IMR-90 (cell line): ENCODE results near the gene SLC6A7. TPM values are rescaled to one million over a fixed set of nuclear protein-coding genes. Genes with fewer than 3 reads are reported as not detected.
A peak's percentile ranks its signal among the peaks of the same experiment; 100 is the strongest.

Source experiments
- ATAC-seq: fragments of 200-7000 bp; cut with Tn5 transposase; 2 replicates; pipeline ENCODE4 v1.9.1; 2020; ENCODE audit warnings: low read depth, mild to moderate bottlenecking, moderate library complexity
- BruUV-seq: library from RNA; stranded (reverse); fragments of 400-500 nt; replicated peaks from 2 replicates; lab custom pipeline; 2021; lab: Mats Ljungman, UMichigan
- CTCF ChIA-PET: fragments of 300-600 bp; formaldehyde crosslinking; extraction: SDS; loops from one replicate; lab custom pipeline; 2021; ENCODE audit warnings: antibody characterized with exemption; lab: Yijun Ruan, JAX
- POLR2A ChIA-PET: fragments of 300-600 bp; sonication (Branson Sonifier 250); formaldehyde crosslinking; loops from one replicate; lab custom pipeline; 2022; ENCODE audit warnings: antibody characterized with exemption; ENCODE audit not compliant: unreplicated experiment; lab: Charles Lee
- DNase-seq: peaks from one replicate; pipeline ENCODE4 v3.0.0; 2013
- H2AFZ ChIP-seq: replicated peaks from 2 replicates; pipeline ENCODE3; 2013; ENCODE audit warnings: low read length, mild to moderate bottlenecking; ENCODE audit not compliant: poor library complexity
- H2AK5ac ChIP-seq: 2 replicates; pipeline ENCODE4 v1.6.1; 2013; ENCODE audit warnings: low read depth, low read length, inconsistent platforms
- H2AK9ac ChIP-seq: replicated peaks from 2 replicates; pipeline ENCODE3; 2013; ENCODE audit warnings: mild to moderate bottlenecking, low read depth, low read length, moderate library complexity; ENCODE audit not compliant: poor library complexity
- H2BK120ac ChIP-seq: 2 replicates; pipeline ENCODE4 v1.6.1; 2013; ENCODE audit warnings: low read depth, low read length, inconsistent platforms
- H2BK15ac ChIP-seq: 3 replicates; pipeline ENCODE4 v1.6.1; 2013; ENCODE audit warnings: low read depth, low read length, inconsistent platforms
- H2BK20ac ChIP-seq: 2 replicates; pipeline ENCODE4 v1.6.1; 2013; ENCODE audit warnings: low read depth, mild to moderate bottlenecking, inconsistent platforms, low read length, moderate library complexity
- H2BK5ac ChIP-seq: 2 replicates; pipeline ENCODE4 v1.6.1; 2013; ENCODE audit warnings: mild to moderate bottlenecking, low read depth, low read length, inconsistent platforms; ENCODE audit not compliant: poor library complexity, severe bottlenecking
- H3K14ac ChIP-seq: replicated peaks from 2 replicates; pipeline ENCODE4 v1.6.1; 2013; ENCODE audit warnings: low read depth, low read length, inconsistent platforms
- H3K18ac ChIP-seq: 2 replicates; pipeline ENCODE4 v1.6.1; 2013; ENCODE audit warnings: low read depth, low read length, control low read depth
- H3K23ac ChIP-seq: 2 replicates; pipeline ENCODE4 v1.6.1; 2013; ENCODE audit warnings: low read depth, low read length, inconsistent platforms
- H3K27ac ChIP-seq: 2 replicates; pipeline ENCODE4 v1.5.1; 2013; ENCODE audit warnings: mild to moderate bottlenecking, control low read depth, low read length; ENCODE audit not compliant: insufficient read depth
- H3K27me3 ChIP-seq: 2 replicates; pipeline ENCODE4 v1.6.1; 2013; ENCODE audit warnings: low read length; ENCODE audit not compliant: control insufficient read depth, insufficient read depth
- H3K36me3 ChIP-seq: 2 replicates; pipeline ENCODE4 v1.6.1; 2013; ENCODE audit warnings: low read length, mixed read lengths; ENCODE audit not compliant: control insufficient read depth, insufficient read depth
- H3K4ac ChIP-seq: 2 replicates; pipeline ENCODE4 v1.6.1; 2013; ENCODE audit warnings: low read depth, low read length, inconsistent platforms
- H3K4me1 ChIP-seq: 2 replicates; pipeline ENCODE4 v1.6.1; 2013; ENCODE audit warnings: low read length, mixed read lengths; ENCODE audit not compliant: control insufficient read depth, insufficient read depth
- H3K4me2 ChIP-seq: 2 replicates; pipeline ENCODE4 v1.6.1; 2013; ENCODE audit warnings: low read depth, mild to moderate bottlenecking, control low read depth, low read length, moderate library complexity
- H3K4me3 ChIP-seq: 2 replicates; pipeline ENCODE4 v1.5.1; 2013; ENCODE audit warnings: low read depth, mild to moderate bottlenecking, control low read depth, low read length, moderate library complexity; ENCODE audit not compliant: insufficient read depth
- H3K56ac ChIP-seq: 2 replicates; pipeline ENCODE4 v1.6.1; 2013; ENCODE audit warnings: low read length, inconsistent platforms; ENCODE audit not compliant: insufficient read depth; ENCODE audit errors: extremely low read depth
- H3K79me1 ChIP-seq, 2 experiments: 2 replicates each; pipeline ENCODE4 v1.6.1; 2013; ENCODE audit warnings: low read length in 2 of 2, inconsistent platforms in 1 of 2, low read depth in 1 of 2
- H3K9ac ChIP-seq: 2 replicates; pipeline ENCODE4 v1.6.1; 2013; ENCODE audit warnings: low read depth, low read length, control low read depth
- H3K9me1 ChIP-seq: 2 replicates; pipeline ENCODE4 v1.6.1; 2013; ENCODE audit warnings: low read length, inconsistent platforms; ENCODE audit not compliant: insufficient read depth
- H3K9me3 ChIP-seq: 2 replicates; pipeline ENCODE4 v1.6.1; 2013; ENCODE audit warnings: low read length; ENCODE audit not compliant: control insufficient read depth, insufficient read depth
- H4K20me1 ChIP-seq: 2 replicates; pipeline ENCODE4 v1.6.1; 2013; ENCODE audit warnings: low read length, inconsistent platforms; ENCODE audit not compliant: insufficient read depth
- H4K5ac ChIP-seq: 2 replicates; pipeline ENCODE4 v1.6.1; 2013; ENCODE audit warnings: mild to moderate bottlenecking, low read depth, low read length, control low read depth
- H4K8ac ChIP-seq, 2 experiments: 2 replicates each; pipeline ENCODE4 v1.6.1; 2013; ENCODE audit warnings: low read depth in 2 of 2, low read length in 2 of 2, control low read depth in 1 of 2, inconsistent platforms in 1 of 2
- H4K91ac ChIP-seq: 2 replicates; pipeline ENCODE4 v1.6.1; 2013; ENCODE audit warnings: low read depth, low read length, inconsistent platforms; ENCODE audit not compliant: insufficient read depth
- BHLHE40 ChIP-seq: fragments of 150-350 bp; IDR thresholded peaks from 2 replicates; pipeline ENCODE4 v1.6.1; 2016; ENCODE audit warnings: mild to moderate bottlenecking, low read depth, low read length
- CEBPB ChIP-seq: IDR thresholded peaks from 2 replicates; pipeline ENCODE4 v1.6.1; 2012; ENCODE audit warnings: low read depth, low read length, improper control_type of control experiment
- CHD1 ChIP-seq: IDR thresholded peaks from 2 replicates; pipeline ENCODE4 v1.6.1; 2012; ENCODE audit warnings: low read depth, low read length, improper control_type of control experiment
- CTCF ChIP-seq: conservative IDR thresholded peaks from 2 replicates; pipeline ENCODE4 v1.5.1; 2012; ENCODE audit warnings: mild to moderate bottlenecking, low read depth, low read length, improper control_type of control experiment
- ELK1 ChIP-seq: fragments of 150-350 bp; IDR thresholded peaks from 2 replicates; pipeline ENCODE4 v1.6.1; 2016; ENCODE audit warnings: low read depth, mild to moderate bottlenecking, low read length, moderate library complexity, borderline replicate concordance
- FOS ChIP-seq: fragments of 150-350 bp; IDR thresholded peaks from 2 replicates; pipeline ENCODE4 v1.6.1; 2016; ENCODE audit warnings: low read depth, low read length
- MAFK ChIP-seq: IDR thresholded peaks from 2 replicates; pipeline ENCODE4 v1.6.1; 2012; ENCODE audit warnings: low read depth, low read length, improper control_type of control experiment
- MAZ ChIP-seq: IDR thresholded peaks from 2 replicates; pipeline ENCODE4 v1.6.1; 2012; ENCODE audit warnings: low read depth, mild to moderate bottlenecking, low read length, improper control_type of control experiment, moderate library complexity, borderline replicate concordance
- MXI1 ChIP-seq: IDR thresholded peaks from 2 replicates; pipeline ENCODE4 v1.6.1; 2012; ENCODE audit warnings: low read depth, mild to moderate bottlenecking, low read length, moderate library complexity, borderline replicate concordance
- NFE2L2 ChIP-seq: fragments of 150-350 bp; IDR thresholded peaks from 2 replicates; pipeline ENCODE4 v1.6.1; 2016; ENCODE audit warnings: low read depth, mild to moderate bottlenecking, low read length
- POLR2A ChIP-seq: IDR thresholded peaks from 2 replicates; pipeline ENCODE4 v1.6.1; 2012; ENCODE audit warnings: mild to moderate bottlenecking, low read depth, low read length
- RAD21 ChIP-seq: IDR thresholded peaks from 2 replicates; pipeline ENCODE4 v1.6.1; 2012; ENCODE audit warnings: low read length, improper control_type of control experiment
- RCOR1 ChIP-seq: IDR thresholded peaks from 2 replicates; pipeline ENCODE4 v1.6.1; 2012; ENCODE audit warnings: mild to moderate bottlenecking, low read length, improper control_type of control experiment; ENCODE audit not compliant: insufficient replicate concordance
- RFX5 ChIP-seq: IDR thresholded peaks from 2 replicates; pipeline ENCODE4 v1.8.0; 2012; ENCODE audit warnings: low read depth, mild to moderate bottlenecking, low read length, moderate library complexity
- SMC3 ChIP-seq: fragments of 150-350 bp; IDR thresholded peaks from 2 replicates; pipeline ENCODE4 v1.6.1; 2016; ENCODE audit warnings: low read depth, mild to moderate bottlenecking, antibody characterized with exemption, low read length, moderate library complexity
- USF2 ChIP-seq: fragments of 150-350 bp; IDR thresholded peaks from 2 replicates; pipeline ENCODE4 v1.6.1; 2017; ENCODE audit warnings: mild to moderate bottlenecking, antibody characterized with exemption, low read length, low read depth
- WGBS, 2 experiments: methylation state at CpG; one replicate each; pipeline versions ENCODE4 v1.1.5 to v1.1.7; 2013; ENCODE audit warnings: missing lambda C conversion rate in 2 of 2; ENCODE audit not compliant: insufficient read length in 1 of 2; ENCODE audit errors: extremely low coverage in 2 of 2; 5-methylcytosine and 5-hydroxymethylcytosine counted together
- dilution Hi-C: fragments of 300-500 bp; cut with HindIII; formaldehyde crosslinking; loops from one replicate; pipeline ENCODE4 v1.14.3; 2018; ENCODE audit warnings: low sequenced_read_pairs; ENCODE audit not compliant: unreplicated experiment
- in situ Hi-C: fragments of 300-500 bp; cut with MboI; formaldehyde crosslinking; loops from 3 replicates; pipeline ENCODE4 v1.14.3; 2019; ENCODE audit warnings: low sequenced_read_pairs, inconsistent platforms, mixed read lengths
- intact Hi-C: fragments of 100-400 bp; cut with micrococcal nuclease; formaldehyde crosslinking; loops from 2 replicates; pipeline ENCODE4 v1.10.0; 2022
- polyA plus RNA-seq, 3 experiments: library from polyadenylated mRNA; depleted of rRNA; stranded (reverse); fragments of >200 nt; gene quantifications; 2 replicates each; pipeline ENCODE4 v1.2.3, GENCODE V29; 2012; ENCODE audit warnings: low replicate concordance in 1 of 3
- total RNA-seq: library from RNA; depleted of rRNA; stranded (reverse); fragments of >200 nt; gene quantifications from 2 replicates; pipeline ENCODE4 v1.2.3, GENCODE V29; 2012

The SLC6A7 gene
- total and polyA plus RNA-seq, 2 of the 4 experiments (the other 2 are of a cell fraction): under 0.01 TPM; not detected in 1

- H3K36me3 ChIP-seq: no peaks in the 10 kb centered on the region
- H3K79me1 ChIP-seq: no peaks in the 10 kb centered on the region
- H3K9ac ChIP-seq: no peak overlapping the region
- CTCF ChIA-PET: interaction anchor here (1.8 kb wide), 1 partner anchor 29 kb away, joined by 5 read pairs; no protein-coding TSS in a partner anchor
- no peak overlapping the region for H3K14ac ChIP-seq
- H4K20me1 ChIP-seq: no peaks in the 10 kb centered on the region; the same call in 1 of the 2 replicates
- H4K8ac ChIP-seq: no peak overlapping the region
- H3K9me1 ChIP-seq: peaks cover 15% of the 10 kb centered on the region; the same call in 1 of the 2 replicates
- no peak overlapping the region for H2AK9ac ChIP-seq
- no TSS peak for BruUV-seq
- TF ChIP-seq USF2 (no peak), CTCF (no peak), ELK1 (no peak), POLR2A (no peak), BHLHE40 (no peak), MXI1 (no peak), RAD21 (no peak), FOS (no peak), RFX5 (no peak), CEBPB (no peak), MAFK (no peak), SMC3 (no peak), CHD1 (no peak), MAZ (no peak), RCOR1 (no peak), NFE2L2 (no peak)
- H3K56ac ChIP-seq: no peak overlapping the region
- peak overlapping the region; percentile 20; the same call in 1 of the 2 replicates for H2AK5ac ChIP-seq
- H3K4me1 ChIP-seq: peaks cover 6% of the 10 kb centered on the region
- H4K5ac ChIP-seq: no peak overlapping the region
- DNase-seq (no peak), ATAC-seq (no peak)
- peak overlapping the region; percentile 11 for H2BK120ac ChIP-seq
- in situ Hi-C loops: no loop called here
- H3K4me2 ChIP-seq: no peak overlapping the region
- dilution Hi-C loops: no loop called here
- no peak overlapping the region for H2BK15ac ChIP-seq
- no peaks in the 10 kb centered on the region for H3K9me3 ChIP-seq
- intact Hi-C loops: no loop called here
- peak overlapping the region; percentile 12; the same call in 1 of the 2 replicates for H2BK20ac ChIP-seq
- H3K23ac ChIP-seq: no peak overlapping the region
- H3K18ac ChIP-seq: no peak overlapping the region
- no peak overlapping the region for H4K91ac ChIP-seq
- peaks cover 15% of the 10 kb centered on the region for H3K27me3 ChIP-seq
- H2BK5ac ChIP-seq: no peak overlapping the region
- H3K4ac ChIP-seq: peak overlapping the region; percentile 8; the same call in 1 of the 2 replicates
- H2AFZ ChIP-seq: no peak overlapping the region
- H3K27ac ChIP-seq: no peak overlapping the region
- no peak overlapping the region for H3K4me3 ChIP-seq
- POLR2A ChIA-PET: no interaction called here
- no CpG with 5 or more reads among the region's 4 CpGs for WGBS, 2 experiments
Measured at GRCh38 chr5:150177721-150178120, 12.1 kb upstream of the SLC6A7 start.
